NCI-H69 (cell line): ENCODE measurements around the gene S100A3.
A peak's percentile ranks its signal among the peaks of the same experiment; 100 is the strongest.

Source experiments
- DNase-seq: peaks from one replicate; lab custom pipeline; 2025; lab: John Stamatoyannopoulos, UW

Gene S100A3

DNA sequence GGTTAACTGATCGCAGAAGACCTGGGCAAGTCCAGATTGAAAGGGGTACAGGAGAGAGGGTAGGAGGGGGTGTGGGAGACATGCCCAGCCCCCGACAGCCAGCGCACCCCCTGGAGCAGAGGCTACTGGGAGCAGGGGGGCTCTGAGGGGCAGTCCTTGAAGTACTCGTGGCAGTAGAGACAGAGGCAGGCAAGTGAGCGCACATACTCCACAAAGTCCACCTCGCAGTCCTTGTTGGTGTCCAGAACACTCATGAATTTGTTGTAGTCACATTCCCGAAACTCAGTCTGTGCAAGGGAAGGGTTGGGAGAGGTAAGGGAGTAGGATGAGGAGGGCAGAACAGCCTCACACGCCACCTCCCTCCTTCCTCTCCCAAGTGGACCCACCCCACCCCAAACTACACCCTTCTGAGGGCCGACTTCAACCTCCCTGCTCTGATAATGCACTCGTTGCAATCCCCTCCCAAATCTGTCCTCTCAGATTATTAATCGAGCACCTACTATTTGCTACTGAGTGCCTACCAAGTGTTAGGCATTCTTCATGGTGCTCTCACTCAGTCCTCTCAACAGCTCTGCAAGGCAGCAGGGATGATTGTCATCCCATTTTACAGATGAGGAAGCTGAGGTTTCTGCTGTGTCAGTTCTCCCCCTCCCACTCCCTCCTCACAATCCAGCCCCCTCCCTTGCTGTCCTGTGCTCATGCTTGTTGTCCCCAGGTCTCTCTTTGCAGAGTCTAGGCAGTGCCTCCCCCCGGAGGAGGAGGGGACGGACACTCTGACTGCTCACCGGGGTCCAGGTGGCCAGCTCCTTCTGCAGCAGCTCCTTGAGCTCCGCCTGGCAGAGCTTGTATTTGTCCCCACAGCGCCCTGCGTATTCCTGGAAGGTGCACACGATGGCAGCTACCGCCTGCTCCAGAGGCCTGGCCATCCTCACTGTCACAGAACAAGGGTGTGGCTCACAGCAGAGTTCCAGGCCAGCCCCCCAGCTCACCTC is 1.2 kb downstream of the S100A3 start:
- no peak for DNase-seq

- DNase-seq: no peak
Measured at GRCh38 chr1:153546796-153547559, 2.1 kb downstream of the S100A3 start.

GRCh38 chr1:153546371-153546770 is 2.7 kb downstream of the S100A3 start:
- no peak for DNase-seq

- peak; percentile 98 for DNase-seq
Measured at GRCh38 chr1:153545067-153546055, 3.7 kb downstream of the S100A3 start, which contains the start of gene S100A4. S100A4 (minus strand) TSS chr1:153545806; CDS start chr1:153544794, 1,012 bp downstream.

GRCh38 chr1:153544453-153545066 is 4.5 kb downstream of the S100A3 start:
- DNase-seq: peak; percentile 46

DNA sequence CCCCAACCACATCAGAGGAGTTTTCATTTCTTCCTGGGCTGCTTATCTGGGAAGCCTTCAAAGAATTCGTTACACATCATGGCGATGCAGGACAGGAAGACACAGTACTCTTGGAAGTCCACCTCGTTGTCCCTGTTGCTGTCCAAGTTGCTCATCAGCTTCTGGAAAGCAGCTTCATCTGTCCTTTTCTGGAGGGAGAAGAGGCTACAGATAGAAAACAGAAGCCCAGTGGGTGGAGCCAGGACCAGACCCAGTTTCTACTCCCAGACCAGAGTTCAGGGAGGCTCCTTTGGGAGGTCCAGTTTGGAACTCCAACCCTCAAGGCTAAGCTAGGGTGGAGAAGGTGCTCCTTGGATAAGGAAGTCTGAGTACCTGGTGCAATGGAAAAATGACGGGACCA is 5.3 kb downstream of the S100A3 start:
- no peak for DNase-seq

GRCh38 chr1:153542956-153543711 is 5.9 kb downstream of the S100A3 start:
- no peak for DNase-seq

DNA sequence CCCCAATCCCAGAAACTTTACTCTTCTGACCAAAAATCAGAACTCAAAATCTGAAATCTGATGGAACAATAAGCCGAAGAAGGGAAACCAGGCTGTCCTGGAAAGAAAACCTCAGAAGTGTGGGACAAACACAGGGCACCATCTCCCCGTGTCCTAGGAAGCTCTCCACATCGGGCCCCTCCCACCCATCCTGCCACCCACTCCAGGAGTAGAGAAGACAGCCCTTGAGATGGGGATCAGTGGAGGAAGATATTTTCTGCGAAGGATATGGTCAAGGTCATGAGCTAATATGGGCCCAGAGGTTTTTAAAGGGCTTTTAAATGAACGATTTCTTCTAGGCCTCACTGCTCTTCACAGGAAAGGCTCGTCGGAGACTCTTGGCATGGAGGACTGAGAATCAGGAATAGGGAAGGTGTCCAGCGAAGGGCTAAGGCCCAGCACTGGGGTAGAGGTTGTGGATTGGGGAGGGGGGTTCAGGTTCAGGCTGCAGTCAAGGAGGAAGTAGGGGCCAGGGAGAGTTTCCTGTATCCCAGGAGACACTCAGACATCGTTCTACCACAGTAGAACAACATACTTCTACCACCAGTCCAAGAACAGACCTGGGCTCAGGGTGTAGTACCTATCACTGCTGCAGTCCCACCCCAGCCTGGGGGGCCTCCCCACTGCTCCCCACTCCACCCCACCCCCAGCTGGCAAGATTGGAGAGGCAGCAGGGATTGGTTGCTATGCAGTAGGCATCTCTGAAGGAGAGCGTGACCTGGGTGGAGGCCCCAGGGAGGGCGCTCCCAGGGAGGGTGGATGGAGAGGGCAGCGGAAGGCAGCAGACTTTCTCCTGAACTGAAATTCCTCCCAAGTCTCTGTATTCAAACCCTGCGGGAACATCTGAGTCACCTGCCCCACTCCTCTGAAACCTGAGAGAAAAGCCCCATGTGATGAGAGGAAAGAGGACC is 7.1 kb downstream of the S100A3 start:
- no peak for DNase-seq

DNA sequence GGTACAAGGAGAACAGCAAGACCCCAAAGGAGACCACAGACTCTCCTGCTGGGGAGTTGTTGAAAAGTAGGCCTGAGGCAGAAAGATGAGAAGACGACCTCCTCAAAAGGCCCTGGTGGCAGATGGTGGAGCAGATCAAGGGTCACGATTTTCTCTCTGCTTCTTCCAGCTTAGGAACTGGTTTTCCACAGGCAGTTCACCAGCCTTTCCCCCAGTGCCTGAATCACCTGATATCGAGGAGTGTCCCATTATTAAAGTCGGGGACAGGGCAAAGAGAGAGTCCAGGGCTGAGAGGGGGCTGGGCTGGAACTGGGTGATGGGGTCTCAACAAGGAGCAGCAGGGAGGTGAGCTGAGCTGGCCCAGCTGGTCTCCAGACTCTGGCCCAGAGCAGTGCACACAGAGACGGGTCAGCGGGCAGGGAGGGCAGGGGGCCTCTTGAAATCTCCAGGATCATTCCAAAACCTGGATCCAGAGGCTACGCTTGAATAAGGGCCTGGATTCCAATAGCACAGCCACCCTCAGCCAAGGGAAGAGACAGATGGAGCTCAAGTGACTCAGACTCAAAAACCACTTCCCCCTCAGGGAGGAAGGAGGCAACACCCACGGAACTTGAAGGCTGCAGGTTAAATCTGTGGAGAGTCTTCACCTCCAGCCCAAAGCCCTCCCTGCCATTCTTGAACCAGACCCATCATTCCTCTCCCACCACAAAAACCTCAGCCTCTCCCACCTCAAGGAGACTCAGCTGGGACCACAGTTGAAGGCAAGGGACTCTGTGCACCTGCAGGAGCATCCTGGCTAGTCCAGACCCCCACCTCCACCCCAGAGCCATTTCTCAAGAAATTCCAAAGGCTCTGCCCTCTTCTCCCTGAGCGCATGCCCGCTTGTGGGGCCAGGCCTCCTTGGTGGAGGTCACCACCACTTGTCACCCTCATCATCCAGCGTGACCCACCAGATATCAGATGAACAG is 8.4 kb downstream of the S100A3 start, which contains the start of gene S100A5:
Gene S100A5, minus strand, starts transcription at position 541 of the 968 bp plus-strand sequence. CDS start 743 bp downstream, outside the sequence.
- DNase-seq: peak; percentile 57

DNA sequence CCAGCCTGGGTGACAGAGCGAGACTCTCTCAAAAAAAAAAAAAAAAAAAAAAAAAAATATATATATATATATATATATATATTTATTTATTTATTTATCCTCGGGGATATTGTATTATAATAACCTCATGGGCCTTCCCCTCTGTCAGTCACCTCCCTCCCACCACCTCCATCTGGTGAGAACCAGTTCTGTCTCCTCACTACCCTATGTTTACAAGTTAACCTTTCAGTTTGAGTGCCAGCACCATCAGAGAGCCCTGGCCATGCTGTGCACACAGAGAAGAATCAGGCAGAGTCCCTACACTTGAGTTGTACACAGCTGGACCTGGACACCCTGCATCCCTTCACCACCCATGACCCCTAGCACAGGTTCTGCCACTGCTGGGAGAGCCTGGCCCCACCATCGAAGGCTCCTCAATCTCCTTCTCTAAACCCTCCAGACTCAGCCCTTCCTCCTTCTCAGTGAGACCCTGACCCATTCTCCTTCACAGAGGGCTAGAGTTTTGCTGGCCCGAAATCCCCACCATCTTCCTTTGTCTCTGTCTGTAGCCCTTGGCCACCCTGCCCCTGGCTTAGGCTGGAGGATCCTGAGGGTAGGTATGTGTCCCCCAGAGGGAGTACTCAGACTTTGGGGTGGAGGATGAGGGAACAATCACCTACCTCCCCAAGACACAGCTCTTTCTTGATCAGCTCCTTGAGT is 9.5 kb downstream of the S100A3 start:
- DNase-seq: peak; percentile 53

DNA sequence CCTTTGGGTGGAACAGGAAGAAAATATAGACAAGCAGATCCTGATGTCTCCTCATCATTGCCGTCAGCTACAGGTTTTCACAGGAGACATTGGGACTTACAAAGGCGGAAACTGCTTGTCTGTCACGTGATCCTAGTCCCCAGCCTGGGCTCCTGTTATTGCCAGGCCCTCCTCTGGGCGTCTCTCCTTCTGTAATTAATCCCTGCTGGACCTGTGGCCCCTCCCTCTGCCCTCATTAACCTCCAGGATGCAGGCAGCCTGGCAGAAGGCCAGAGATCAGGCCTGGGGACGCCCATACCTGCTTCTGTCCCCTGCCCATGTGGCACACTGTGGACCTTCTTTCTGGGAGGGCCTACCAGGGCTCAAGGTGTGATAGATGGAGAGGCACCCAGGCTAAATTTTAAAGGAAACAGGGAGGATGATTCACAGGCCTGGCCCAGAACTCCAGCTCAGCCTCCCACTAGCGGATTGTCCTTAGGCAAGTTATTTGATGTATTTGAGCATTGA is 10.7 kb downstream of the S100A3 start:
- DNase-seq: peak; percentile 93

DNA sequence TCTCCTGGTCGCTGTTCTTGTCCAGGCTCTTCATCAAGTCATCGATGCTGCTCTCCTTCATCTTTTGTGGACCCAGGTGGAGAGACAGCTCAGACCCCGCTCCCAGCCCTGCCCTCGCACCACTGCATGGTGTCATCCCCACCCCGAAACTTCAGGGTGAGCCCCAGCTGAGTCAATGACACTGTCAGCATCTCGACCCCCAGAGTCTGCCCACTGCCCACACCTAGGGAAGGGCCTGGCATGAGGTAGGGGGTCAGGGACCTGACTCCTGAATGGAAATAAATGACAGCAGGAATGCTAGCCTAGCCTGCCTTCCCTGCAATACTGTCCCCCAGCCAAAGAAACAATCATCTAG is 11.7 kb downstream of the S100A3 start:
- no peak for DNase-seq

DNA sequence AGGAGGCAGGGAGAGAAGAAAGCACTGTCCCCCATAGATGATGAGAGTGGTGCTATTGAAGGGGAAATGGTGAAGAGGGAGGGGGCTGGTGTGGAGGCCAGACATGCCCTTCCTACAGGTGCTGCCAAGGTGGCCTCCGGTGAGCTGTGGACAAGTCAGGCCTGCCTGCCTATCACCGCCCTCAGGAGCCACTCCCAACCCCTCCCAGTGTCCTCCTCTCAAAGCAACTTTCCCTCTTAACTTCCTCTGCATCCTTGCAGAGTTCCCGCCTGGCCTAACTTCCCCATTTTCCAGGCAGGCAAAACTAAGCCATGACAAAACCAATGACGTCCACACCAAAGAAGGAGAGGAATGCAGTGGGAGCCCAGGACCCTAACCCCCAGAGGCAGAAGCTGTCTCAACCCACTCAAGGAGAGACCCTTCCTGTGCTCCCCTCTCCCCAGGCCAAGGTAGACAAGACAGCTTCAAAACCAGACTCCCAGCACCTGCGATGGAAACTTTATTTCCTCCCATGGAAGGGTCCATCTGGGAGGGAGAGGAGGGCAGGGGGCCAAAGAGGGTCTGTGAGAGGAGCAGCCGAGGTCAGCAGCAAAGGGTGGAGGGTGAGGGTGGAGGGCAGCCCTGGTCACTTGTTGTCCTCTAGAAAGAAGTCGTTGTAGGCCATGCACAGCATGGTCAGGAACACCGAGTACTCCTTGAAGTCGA is 12.2 kb downstream of the S100A3 start:
- peak; percentile 49 for DNase-seq

DNA sequence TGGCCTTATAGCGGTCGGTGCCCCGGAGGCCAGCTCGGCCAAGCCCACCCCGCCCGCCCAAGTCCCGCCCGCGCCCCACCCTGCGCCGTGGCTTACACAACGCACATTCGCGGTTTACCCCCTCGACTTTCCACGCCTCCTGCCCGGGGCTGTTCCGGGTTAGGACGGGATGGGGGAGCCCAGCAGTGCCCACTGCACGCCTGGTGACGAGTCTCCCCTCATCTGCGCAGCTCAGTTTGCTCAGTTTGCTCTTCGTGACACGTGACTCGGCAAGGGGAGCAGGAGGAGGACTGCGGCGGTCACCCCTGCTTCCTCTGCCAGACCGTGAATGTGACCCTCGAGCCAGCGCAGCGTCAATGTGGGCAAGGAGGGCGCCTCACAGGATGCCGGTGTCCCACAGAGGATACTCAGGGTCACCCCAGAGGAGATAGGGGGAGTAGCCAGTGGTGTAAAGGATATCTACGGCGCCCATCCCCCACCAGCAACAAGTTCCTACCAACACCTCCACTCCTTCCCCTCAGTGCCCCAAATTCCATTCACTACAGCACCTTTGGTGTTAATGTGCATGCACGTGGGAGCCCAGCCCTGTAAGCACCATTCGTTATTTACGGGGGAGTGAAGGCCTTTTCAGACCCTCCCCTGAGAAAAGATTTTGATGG is 12.9 kb downstream of the S100A3 start:
- peak; percentile 96 for DNase-seq

DNA sequence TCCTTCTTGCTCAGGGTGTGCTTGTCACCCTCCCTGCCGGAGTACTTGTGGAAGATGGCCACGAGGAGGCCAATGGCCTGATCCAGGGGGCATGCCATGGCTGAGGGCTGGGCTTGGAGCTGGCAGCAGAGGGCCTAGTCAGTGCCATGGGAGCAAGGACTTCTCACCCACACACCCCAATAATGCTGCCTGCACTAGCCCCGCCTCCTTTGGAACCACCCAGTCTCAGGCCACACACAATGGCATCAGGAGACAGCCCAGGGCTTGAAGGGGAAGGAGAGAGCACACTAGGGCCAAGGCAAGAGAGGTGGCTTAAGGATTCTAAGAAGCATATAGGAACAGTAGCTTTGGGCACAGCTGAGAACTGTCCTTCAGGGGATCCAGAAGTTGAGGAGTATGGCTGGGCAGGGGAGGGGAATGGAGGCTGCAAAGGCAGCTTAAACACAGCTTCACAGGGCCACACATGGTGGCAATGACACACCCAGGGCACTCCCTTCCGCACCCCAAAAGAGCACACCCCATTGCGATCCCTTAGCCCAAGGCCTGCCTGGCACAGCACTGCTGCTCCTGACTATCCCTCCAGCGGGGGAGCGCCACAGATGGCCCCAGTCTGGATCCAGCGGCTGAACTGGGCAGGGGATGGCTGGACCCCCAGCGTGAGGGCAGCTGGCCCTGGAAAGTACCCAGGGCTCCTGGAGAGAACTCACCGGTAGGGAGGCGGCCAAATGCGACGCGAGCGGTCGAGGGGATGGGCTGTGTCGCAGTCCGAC is 13.6 kb downstream of the S100A3 start, which contains the start of gene S100A6:
Gene S100A6, minus strand, starts transcription at position 750 of the 770 bp plus-strand sequence. Its CDS starts 652 bp downstream, at position 98.
- DNase-seq: peak; percentile 65
